Renal pelvis (tissue), 4 donors: ENCODE data around the gene FAM120B. TPM values are rescaled to one million over a fixed set of nuclear protein-coding genes. Genes with fewer than 3 reads are reported as not detected.

Experiments
- DNase-seq: peaks from one replicate; pipeline ENCODE4 v3.0.0-alpha.2; 2013
- polyA plus RNA-seq, 3 donors: library from polyadenylated mRNA; unstranded; fragments of 120-200 nt; gene quantifications; one replicate each; pipeline ENCODE4 v1.2.1, GENCODE V29; 2013; ENCODE audit not compliant: insufficient read length in 3 of 3

FAM120B gene
- polyA plus RNA-seq, 3 donors, result 34.8 to 38.9 (median 38.0) TPM

- no peak for DNase-seq
These were observed 132.3 kb downstream of the FAM120B start for GRCh38 chr6:170438861-170439260.

- no peak for DNase-seq
These were observed 133.1 kb downstream of the FAM120B start for GRCh38 chr6:170439366-170440361.

GRCh38 chr6:170440437-170440836 is 133.9 kb downstream of the FAM120B start:
- no peak for DNase-seq

GRCh38 chr6:170441316-170441715 is 134.8 kb downstream of the FAM120B start:
- DNase-seq, result no peak

- no peak for DNase-seq
These were observed 136.0 kb downstream of the FAM120B start for GRCh38 chr6:170442596-170442995.

- no peak for DNase-seq
These were observed 136.6 kb downstream of the FAM120B start for GRCh38 chr6:170443151-170443662.

GRCh38 chr6:170444056-170444591 is 137.6 kb downstream of the FAM120B start:
- DNase-seq, result no peak

GRCh38 chr6:170444811-170445211 is 138.3 kb downstream of the FAM120B start:
- no peak for DNase-seq

- DNase-seq, result no peak
These were observed 138.9 kb downstream of the FAM120B start for GRCh38 chr6:170445487-170445886.

- DNase-seq, result no peak
These were observed 139.4 kb downstream of the FAM120B start for GRCh38 chr6:170445971-170446370.

GRCh38 chr6:170446841-170447560 is 140.4 kb downstream of the FAM120B start:
- no peak for DNase-seq

- no peak for DNase-seq
These were observed 141.0 kb downstream of the FAM120B start for GRCh38 chr6:170447561-170447930.

- DNase-seq, result no peak
These were observed 141.8 kb downstream of the FAM120B start for GRCh38 chr6:170448317-170448716.

GRCh38 chr6:170448751-170449630 is 142.4 kb downstream of the FAM120B start:
- DNase-seq, result no peak

GRCh38 chr6:170449835-170450753 is 143.5 kb downstream of the FAM120B start:
- no peak for DNase-seq

GRCh38 chr6:170450916-170451761 is 144.6 kb downstream of the FAM120B start:
- DNase-seq, result peak; percentile 33

- DNase-seq, result no peak
These were observed 145.4 kb downstream of the FAM120B start for GRCh38 chr6:170451762-170452651.
